ENCODE measurements around the gene APBB2. TPM values are rescaled to one million over a fixed set of nuclear protein-coding genes. Genes with fewer than 3 reads are reported as not detected.

Gene APBB2
- total and polyA plus RNA-seq, 4 donors = 82.2 to 104 (median 91.6) TPM

- DNase-seq (ENCODE audit: low read depth in 4 of 6, low spot score in 6 of 6) = no peak
- Histone ChIP-seq H3K4me3 (ENCODE audit: low read depth, low read length) (no peak overlapping the region), H3K9me3 (ENCODE audit: control insufficient read depth, insufficient read depth, low read length) (no peaks in the 10 kb centered on the region), H3K27ac (ENCODE audit: low read depth, low read length) (no peak overlapping the region), H3K27me3 (ENCODE audit: control insufficient read depth, insufficient read depth, low read length) (no peaks in the 10 kb centered on the region), H3K36me3 (ENCODE audit: control insufficient read depth, insufficient read depth, low read length) (peaks cover 2% of the 10 kb centered on the region), H3K4me1 (ENCODE audit: control insufficient read depth, insufficient read depth, low read length) (peaks cover 25% of the 10 kb centered on the region)
- 88% methylated on average over 6 of the region's 7 CpGs for WGBS (ENCODE audit: insufficient coverage)
Observed at GRCh38 chr4:41122775-41123174, 91.6 kb downstream of the APBB2 start.

GRCh38 chr4:41122309-41122708, 92.0 kb downstream of the APBB2 start:
- H3K27ac ChIP-seq (ENCODE audit: low read depth, low read length) = no peak overlapping the region

GRCh38 chr4:41121906-41122305, 92.4 kb downstream of the APBB2 start:
- peaks cover 3% of the 10 kb centered on the region for H3K36me3 ChIP-seq (ENCODE audit: control insufficient read depth, insufficient read depth, low read length)
- DNase-seq (ENCODE audit: low read depth in 4 of 6, low spot score in 6 of 6) = no peak
- peaks cover 25% of the 10 kb centered on the region for H3K4me1 ChIP-seq (ENCODE audit: control insufficient read depth, insufficient read depth, low read length)
- H3K9me3 ChIP-seq (ENCODE audit: control insufficient read depth, insufficient read depth, low read length) = no peaks in the 10 kb centered on the region
- H3K27me3 ChIP-seq (ENCODE audit: control insufficient read depth, insufficient read depth, low read length) = no peaks in the 10 kb centered on the region
- peak overlapping the region; percentile 77 for H3K27ac ChIP-seq (ENCODE audit: low read depth, low read length)
- no CpG with 5 or more reads among the region's 2 CpGs for WGBS (ENCODE audit: insufficient coverage)
- no peak overlapping the region for H3K4me3 ChIP-seq (ENCODE audit: low read depth, low read length)

More at GRCh38 chr4:41122309-41122708, 92.0 kb downstream of the APBB2 start:
- Histone ChIP-seq H3K4me1 (ENCODE audit: control insufficient read depth, insufficient read depth, low read length) (peaks cover 25% of the 10 kb centered on the region), H3K36me3 (ENCODE audit: control insufficient read depth, insufficient read depth, low read length) (peaks cover 3% of the 10 kb centered on the region), H3K4me3 (ENCODE audit: low read depth, low read length) (no peak overlapping the region), H3K9me3 (ENCODE audit: control insufficient read depth, insufficient read depth, low read length) (no peaks in the 10 kb centered on the region), H3K27me3 (ENCODE audit: control insufficient read depth, insufficient read depth, low read length) (no peaks in the 10 kb centered on the region)
- DNase-seq (ENCODE audit: low read depth in 4 of 6, low spot score in 6 of 6) = no peak

- Histone ChIP-seq H3K36me3 (ENCODE audit: control insufficient read depth, insufficient read depth, low read length) (peaks cover 3% of the 10 kb centered on the region), H3K4me1 (ENCODE audit: control insufficient read depth, insufficient read depth, low read length) (peaks cover 25% of the 10 kb centered on the region), H3K27ac (ENCODE audit: low read depth, low read length) (peak overlapping the region; percentile 77), H3K4me3 (ENCODE audit: low read depth, low read length) (peak overlapping the region; percentile 3), H3K9me3 (ENCODE audit: control insufficient read depth, insufficient read depth, low read length) (no peaks in the 10 kb centered on the region), H3K27me3 (ENCODE audit: control insufficient read depth, insufficient read depth, low read length) (no peaks in the 10 kb centered on the region)
- 23% methylated on average over 6 of the region's 12 CpGs for WGBS (ENCODE audit: insufficient coverage)
- DNase-seq (ENCODE audit: low read depth in 4 of 6, low spot score in 6 of 6) = peak in 4 of 6 donors; percentile 33 to 75 (median 58)
Observed at GRCh38 chr4:41120297-41121217, 93.8 kb downstream of the APBB2 start.

GRCh38 chr4:41119867-41120295, 94.5 kb downstream of the APBB2 start:
- Histone ChIP-seq H3K4me3 (ENCODE audit: low read depth, low read length) (no peak overlapping the region), H3K36me3 (ENCODE audit: control insufficient read depth, insufficient read depth, low read length) (peaks cover 3% of the 10 kb centered on the region), H3K27ac (ENCODE audit: low read depth, low read length) (peak overlapping the region; percentile 77), H3K9me3 (ENCODE audit: control insufficient read depth, insufficient read depth, low read length) (peaks cover under 1% of the 10 kb centered on the region), H3K27me3 (ENCODE audit: control insufficient read depth, insufficient read depth, low read length) (no peaks in the 10 kb centered on the region), H3K4me1 (ENCODE audit: control insufficient read depth, insufficient read depth, low read length) (peaks cover 25% of the 10 kb centered on the region)
- 63% methylated on average over 2 of the region's 5 CpGs for WGBS (ENCODE audit: insufficient coverage)
- DNase-seq (ENCODE audit: low read depth in 4 of 6, low spot score in 6 of 6) = no peak

- no peaks in the 10 kb centered on the region for H3K27me3 ChIP-seq (ENCODE audit: control insufficient read depth, insufficient read depth, low read length)
- H3K36me3 ChIP-seq (ENCODE audit: control insufficient read depth, insufficient read depth, low read length) = no peaks in the 10 kb centered on the region
- no peak overlapping the region for H3K27ac ChIP-seq (ENCODE audit: low read depth, low read length)
- WGBS (ENCODE audit: insufficient coverage) = 0% methylated on average over 1 of the region's 2 CpGs
- peak in 1 of 6 donors; percentile 74 for DNase-seq (ENCODE audit: low read depth in 4 of 6, low spot score in 6 of 6)
- no peak overlapping the region for H3K4me3 ChIP-seq (ENCODE audit: low read depth, low read length)
- peaks cover 4% of the 10 kb centered on the region for H3K4me1 ChIP-seq (ENCODE audit: control insufficient read depth, insufficient read depth, low read length)
- peaks cover 2% of the 10 kb centered on the region for H3K9me3 ChIP-seq (ENCODE audit: control insufficient read depth, insufficient read depth, low read length)
Observed at GRCh38 chr4:41111791-41112190, 102.6 kb downstream of the APBB2 start.

- H3K4me3 ChIP-seq (ENCODE audit: low read depth, low read length) = no peak overlapping the region
- H3K9me3 ChIP-seq (ENCODE audit: control insufficient read depth, insufficient read depth, low read length) = peaks cover 2% of the 10 kb centered on the region
- no peak overlapping the region for H3K27ac ChIP-seq (ENCODE audit: low read depth, low read length)
- H3K27me3 ChIP-seq (ENCODE audit: control insufficient read depth, insufficient read depth, low read length) = no peaks in the 10 kb centered on the region
- no peak for DNase-seq (ENCODE audit: low read depth in 4 of 6, low spot score in 6 of 6)
- H3K36me3 ChIP-seq (ENCODE audit: control insufficient read depth, insufficient read depth, low read length) = no peaks in the 10 kb centered on the region
- WGBS (ENCODE audit: insufficient coverage) = 100% methylated on average over 4 of the region's 9 CpGs
- peaks cover 4% of the 10 kb centered on the region for H3K4me1 ChIP-seq (ENCODE audit: control insufficient read depth, insufficient read depth, low read length)
Observed at GRCh38 chr4:41110050-41110449, 104.3 kb downstream of the APBB2 start.

GRCh38 chr4:41108481-41108880, 105.9 kb downstream of the APBB2 start:
- H3K9me3 ChIP-seq (ENCODE audit: control insufficient read depth, insufficient read depth, low read length) = no peaks in the 10 kb centered on the region
- no peaks in the 10 kb centered on the region for H3K36me3 ChIP-seq (ENCODE audit: control insufficient read depth, insufficient read depth, low read length)
- H3K27ac ChIP-seq (ENCODE audit: low read depth, low read length) = no peak overlapping the region
- no peak overlapping the region for H3K4me3 ChIP-seq (ENCODE audit: low read depth, low read length)
- 94% methylated on average over 3 of the region's 3 CpGs for WGBS (ENCODE audit: insufficient coverage)
- H3K27me3 ChIP-seq (ENCODE audit: control insufficient read depth, insufficient read depth, low read length) = no peaks in the 10 kb centered on the region
- H3K4me1 ChIP-seq (ENCODE audit: control insufficient read depth, insufficient read depth, low read length) = peaks cover 4% of the 10 kb centered on the region
- no peak for DNase-seq (ENCODE audit: low read depth in 4 of 6, low spot score in 6 of 6)

- DNase-seq (ENCODE audit: low read depth in 4 of 6, low spot score in 6 of 6) = no peak
- no peak overlapping the region for H3K4me3 ChIP-seq (ENCODE audit: low read depth, low read length)
- no peaks in the 10 kb centered on the region for H3K9me3 ChIP-seq (ENCODE audit: control insufficient read depth, insufficient read depth, low read length)
- H3K4me1 ChIP-seq (ENCODE audit: control insufficient read depth, insufficient read depth, low read length) = no peaks in the 10 kb centered on the region
- H3K36me3 ChIP-seq (ENCODE audit: control insufficient read depth, insufficient read depth, low read length) = no peaks in the 10 kb centered on the region
- WGBS (ENCODE audit: insufficient coverage) = no CpG with 5 or more reads among the region's 7 CpGs
- no peak overlapping the region for H3K27ac ChIP-seq (ENCODE audit: low read depth, low read length)
- H3K27me3 ChIP-seq (ENCODE audit: control insufficient read depth, insufficient read depth, low read length) = no peaks in the 10 kb centered on the region
Observed at GRCh38 chr4:41106694-41107419, 107.5 kb downstream of the APBB2 start.

Measured in spinal cord (tissue), 10 donors.